Activated CD8-positive, alpha-beta memory T cell treated with anti-CD3 and anti-CD28 coated beads, Interleukin-2, amount 50 U/mL, for 1 hour (primary cell): ENCODE measurements around the gene GRB14.
"Not testable (repeated sequence)": the region's sequence is repeated elsewhere in the genome, so short reads cannot be mapped to it uniquely, and the experiment has no call there.

Experiments
- DNase-seq: peaks from one replicate; pipeline ENCODE4 v3.0.0-alpha.2; 2020; ENCODE audit errors: extremely low read depth

The GRB14 gene

GRCh38 chr2:164558450-164558849 lies 62.8 kb downstream of the GRB14 start:
- DNase-seq = no peak

GRCh38 chr2:164554487-164554886 lies 66.8 kb downstream of the GRB14 start:
- DNase-seq = no peak

- DNase-seq = no peak
Observed at GRCh38 chr2:164551519-164551918, 69.8 kb downstream of the GRB14 start.

- not testable (repeated sequence) for DNase-seq
Observed at GRCh38 chr2:164549705-164550104, 71.6 kb downstream of the GRB14 start.

- DNase-seq = no peak
Observed at GRCh38 chr2:164545484-164545883, 75.8 kb downstream of the GRB14 start.

GRCh38 chr2:164542581-164543021 lies 78.7 kb downstream of the GRB14 start:
- no peak for DNase-seq

GRCh38 chr2:164538240-164538866 lies 82.9 kb downstream of the GRB14 start:
- DNase-seq = no peak

GRCh38 chr2:164535280-164536025 lies 85.8 kb downstream of the GRB14 start:
- no peak for DNase-seq

GRCh38 chr2:164530464-164530863 lies 90.8 kb downstream of the GRB14 start:
- DNase-seq = no peak

GRCh38 chr2:164523726-164524125 lies 97.6 kb downstream of the GRB14 start:
- no peak for DNase-seq

- no peak for DNase-seq
Observed at GRCh38 chr2:164523009-164523408, 98.3 kb downstream of the GRB14 start.

GRCh38 chr2:164522561-164522981 lies 98.7 kb downstream of the GRB14 start:
- no peak for DNase-seq

GRCh38 chr2:164515734-164516133 lies 105.5 kb downstream of the GRB14 start:
- no peak for DNase-seq

GRCh38 chr2:164515030-164515429 lies 106.3 kb downstream of the GRB14 start:
- DNase-seq = no peak

GRCh38 chr2:164514491-164514890 lies 106.8 kb downstream of the GRB14 start:
- no peak for DNase-seq

GRCh38 chr2:164512871-164513270 lies 108.4 kb downstream of the GRB14 start:
- DNase-seq = no peak

- DNase-seq = no peak
Observed at GRCh38 chr2:164511738-164512137, 109.5 kb downstream of the GRB14 start.

- no peak for DNase-seq
Observed at GRCh38 chr2:164510895-164511294, 110.4 kb downstream of the GRB14 start.

- DNase-seq = no peak
Observed at GRCh38 chr2:164509137-164509877, 112.0 kb downstream of the GRB14 start.

- no peak for DNase-seq
Observed at GRCh38 chr2:164504253-164504652, 117.0 kb downstream of the GRB14 start.

GRCh38 chr2:164498836-164499235 lies 122.4 kb downstream of the GRB14 start:
- DNase-seq = no peak

- no peak for DNase-seq
Observed at GRCh38 chr2:164496881-164497280, 124.4 kb downstream of the GRB14 start.

GRCh38 chr2:164496421-164496820 lies 124.9 kb downstream of the GRB14 start:
- DNase-seq = no peak
